NB4 (cell line): ENCODE results near the gene GAN.

ENCODE experiments used
- DNase-seq: peaks from one replicate; pipeline ENCODE4 v3.0.0; 2010; ENCODE audit warnings: low read depth
- H3K4me3 ChIP-seq: one replicate; pipeline ENCODE4 v1.5.1; 2011; ENCODE audit warnings: mild to moderate bottlenecking, low read depth, low read length, moderate library complexity
- MYC ChIP-seq: IDR thresholded peaks from 2 replicates; pipeline ENCODE4 v1.6.1; 2011; ENCODE audit warnings: low read depth, low read length
- POLR2A ChIP-seq: IDR thresholded peaks from 2 replicates; pipeline ENCODE4 v1.6.1; 2011; ENCODE audit warnings: mild to moderate bottlenecking; ENCODE audit not compliant: insufficient read length; ENCODE audit errors: extremely low read depth
- TF ChIP-seq, protein P1 (sequence below): IDR thresholded peaks from 2 replicates; pipeline ENCODE4 v1.6.1; 2011; ENCODE audit warnings: low read depth, low read length
- TF ChIP-seq, protein P2 (sequence below): IDR thresholded peaks from one replicate; pipeline ENCODE4 v1.5.1; 2012; ENCODE audit warnings: low read depth, low read length

GAN gene

DNA sequence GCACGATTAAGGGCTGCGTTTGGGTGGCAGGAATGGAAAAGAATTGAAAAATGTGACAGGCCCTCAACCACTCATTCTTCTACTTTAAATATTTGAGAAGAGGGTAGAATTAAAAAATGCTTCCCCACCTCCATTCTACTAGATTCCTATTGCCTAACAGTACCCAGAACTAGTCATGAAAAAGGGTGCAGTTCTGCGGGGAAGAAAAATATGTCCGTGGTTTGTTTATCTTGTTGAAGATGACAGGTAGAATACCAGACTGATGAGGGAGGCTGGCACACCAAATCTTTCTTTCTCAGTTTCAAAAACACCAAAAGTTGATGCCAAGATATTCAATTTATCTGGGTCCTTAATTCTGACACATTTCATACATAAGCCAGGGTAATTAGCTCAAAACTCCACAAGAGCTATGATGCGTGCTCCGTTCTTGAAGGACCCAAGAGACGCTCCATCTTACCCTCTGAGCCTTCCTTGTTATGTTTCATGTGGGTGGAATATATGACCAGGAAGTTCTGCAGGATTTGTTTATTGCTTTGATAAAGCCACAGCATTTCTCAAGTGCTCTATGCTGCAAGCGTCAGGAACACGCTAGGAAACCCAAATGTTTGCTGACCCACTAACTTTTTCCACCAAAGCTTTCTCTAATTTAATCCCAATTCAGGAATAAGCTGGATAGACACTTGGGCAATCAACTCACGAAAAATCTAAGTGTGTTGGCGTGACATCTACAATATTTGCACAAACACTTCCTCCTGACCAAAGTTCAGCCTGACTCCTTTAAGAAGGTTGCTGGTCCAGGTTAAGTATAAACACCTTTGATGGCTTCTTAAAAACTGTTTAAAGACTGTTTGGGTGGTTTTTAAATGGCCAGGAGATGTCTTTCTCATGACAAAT is 20.6 kb upstream of the GAN start:
- TF ChIP-seq, protein P1, sequence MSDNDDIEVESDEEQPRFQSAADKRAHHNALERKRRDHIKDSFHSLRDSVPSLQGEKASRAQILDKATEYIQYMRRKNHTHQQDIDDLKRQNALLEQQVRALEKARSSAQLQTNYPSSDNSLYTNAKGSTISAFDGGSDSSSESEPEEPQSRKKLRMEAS: no peak
- TF ChIP-seq, protein P2, sequence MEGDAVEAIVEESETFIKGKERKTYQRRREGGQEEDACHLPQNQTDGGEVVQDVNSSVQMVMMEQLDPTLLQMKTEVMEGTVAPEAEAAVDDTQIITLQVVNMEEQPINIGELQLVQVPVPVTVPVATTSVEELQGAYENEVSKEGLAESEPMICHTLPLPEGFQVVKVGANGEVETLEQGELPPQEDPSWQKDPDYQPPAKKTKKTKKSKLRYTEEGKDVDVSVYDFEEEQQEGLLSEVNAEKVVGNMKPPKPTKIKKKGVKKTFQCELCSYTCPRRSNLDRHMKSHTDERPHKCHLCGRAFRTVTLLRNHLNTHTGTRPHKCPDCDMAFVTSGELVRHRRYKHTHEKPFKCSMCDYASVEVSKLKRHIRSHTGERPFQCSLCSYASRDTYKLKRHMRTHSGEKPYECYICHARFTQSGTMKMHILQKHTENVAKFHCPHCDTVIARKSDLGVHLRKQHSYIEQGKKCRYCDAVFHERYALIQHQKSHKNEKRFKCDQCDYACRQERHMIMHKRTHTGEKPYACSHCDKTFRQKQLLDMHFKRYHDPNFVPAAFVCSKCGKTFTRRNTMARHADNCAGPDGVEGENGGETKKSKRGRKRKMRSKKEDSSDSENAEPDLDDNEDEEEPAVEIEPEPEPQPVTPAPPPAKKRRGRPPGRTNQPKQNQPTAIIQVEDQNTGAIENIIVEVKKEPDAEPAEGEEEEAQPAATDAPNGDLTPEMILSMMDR: no peak
- TF ChIP-seq POLR2A (no peak), MYC (no peak)

DNA sequence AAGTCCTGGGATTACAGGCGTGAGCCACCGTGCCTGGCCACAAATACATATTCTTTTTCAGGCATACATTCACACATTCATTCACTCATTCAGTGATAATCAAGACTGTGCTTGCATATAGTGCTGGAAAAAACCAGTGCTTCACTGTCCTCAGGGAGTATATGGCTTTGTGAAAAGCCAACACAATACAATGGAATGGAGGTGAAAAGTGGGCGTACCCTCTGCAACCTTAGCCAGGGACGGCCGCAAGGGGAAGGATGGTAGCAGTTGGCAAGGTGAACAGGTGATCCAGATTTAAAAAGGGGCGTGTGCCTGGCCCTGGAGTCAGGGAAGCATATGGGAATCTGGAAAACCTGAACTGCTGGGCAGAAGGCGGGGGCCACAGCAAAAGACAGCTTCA is 18.1 kb upstream of the GAN start:
- H3K4me3 ChIP-seq: no peak overlapping the region
- no peak for DNase-seq
- TF ChIP-seq POLR2A (no peak), MYC (no peak)
- TF ChIP-seq, protein P1: no peak
- TF ChIP-seq, protein P2: no peak

More for the DNA sequence above, 20.6 kb upstream of the GAN start:
- H3K4me3 ChIP-seq: no peak overlapping the region
- no peak for DNase-seq

DNA sequence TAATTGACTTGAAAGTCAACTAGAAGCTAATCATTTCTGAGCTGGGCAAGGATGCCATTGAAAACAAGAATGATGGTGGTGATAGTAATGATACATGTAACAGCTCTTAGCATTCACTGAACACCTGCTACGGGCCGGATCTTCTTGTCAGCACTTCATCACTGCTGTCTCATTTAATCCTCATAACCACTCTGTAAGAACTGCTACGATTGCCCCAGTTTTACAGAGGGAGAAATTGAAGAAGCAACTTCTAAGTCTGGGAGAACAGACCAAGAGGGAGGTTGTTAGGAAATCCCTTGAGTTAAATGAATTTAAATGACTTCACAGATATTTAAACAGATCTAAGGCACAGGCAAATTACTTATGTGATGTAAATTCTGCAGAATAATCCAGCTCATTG is 7.0 kb upstream of the GAN start:
- DNase-seq: no peak
- no peak for TF ChIP-seq POLR2A
- TF ChIP-seq, protein P2: no peak
- TF ChIP-seq, protein P1: no peak
- no peak for TF ChIP-seq MYC
- H3K4me3 ChIP-seq: no peak overlapping the region

DNA sequence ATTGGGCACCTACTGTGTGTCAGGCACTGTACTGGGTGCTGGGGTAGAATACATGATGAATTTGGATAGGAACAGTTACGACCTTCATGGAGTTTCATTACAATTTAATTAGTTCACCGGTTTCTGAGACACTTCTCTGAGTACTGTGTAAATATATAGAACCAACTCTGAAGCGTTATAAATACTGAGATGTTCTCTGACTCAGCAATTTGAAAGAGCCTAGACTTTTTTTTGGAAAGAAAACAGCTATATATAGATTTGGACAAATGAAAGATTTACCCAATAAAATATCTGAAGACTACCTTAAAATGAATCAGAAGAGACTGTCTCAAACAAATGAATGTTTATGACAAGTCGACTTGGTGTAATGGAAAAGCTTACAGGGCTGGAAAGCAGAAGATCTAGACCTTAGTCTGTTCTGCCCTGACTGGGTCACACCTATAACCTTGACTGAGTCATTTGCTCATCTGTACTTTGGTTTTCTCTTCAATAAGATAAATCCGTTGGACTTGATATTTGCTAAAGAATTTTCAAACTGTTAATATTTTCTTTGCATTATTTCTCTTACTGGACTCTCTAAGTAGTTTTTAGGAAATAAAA is 4.6 kb upstream of the GAN start:
- DNase-seq: no peak
- no peak overlapping the region for H3K4me3 ChIP-seq
- TF ChIP-seq POLR2A (no peak), MYC (no peak)
- TF ChIP-seq, protein P2: no peak
- TF ChIP-seq, protein P1: no peak

DNA sequence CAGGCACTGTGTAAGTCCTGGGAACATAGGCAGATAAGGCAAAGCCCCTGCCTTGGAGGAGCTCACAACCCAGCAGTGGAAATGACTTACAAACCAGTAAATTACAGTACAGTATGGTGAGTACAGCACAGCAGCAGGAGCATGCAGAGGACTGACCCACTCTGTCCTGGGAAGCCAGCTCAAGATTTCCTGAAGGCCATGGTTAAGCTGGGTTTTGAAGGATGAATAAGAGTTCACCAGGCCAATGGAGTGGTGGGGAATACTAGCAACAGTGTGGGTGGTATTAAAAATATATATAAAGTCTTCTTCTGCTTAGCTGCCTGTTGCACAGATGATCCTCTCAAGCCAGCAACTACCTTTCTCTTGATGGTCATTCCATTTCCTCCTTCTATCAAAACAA is 3.0 kb upstream of the GAN start:
- TF ChIP-seq, protein P1: no peak
- TF ChIP-seq MYC (no peak), POLR2A (no peak)
- TF ChIP-seq, protein P2: no peak
- no peak overlapping the region for H3K4me3 ChIP-seq

More for the DNA sequence above, 3.0 kb upstream of the GAN start:
- no peak for DNase-seq
